Motor neuron (in vitro differentiated cells): ENCODE data around the gene BBS10. TPM values are rescaled to one million over a fixed set of nuclear protein-coding genes. Genes with fewer than 3 reads are reported as not detected.

Experiments used
- ATAC-seq, 8 experiments: fragments of 200-7000 bp; cut with Tn5 transposase; replicated peaks in 6 of 8; 2 replicates each; pipeline ENCODE4 v1.8.0; 2021; ENCODE audit warnings: mild to moderate bottlenecking in 8 of 8, moderate library complexity in 8 of 8
- H3K27ac ChIP-seq, 2 donors: fragments of 250-450 bp; sonication (Bioruptor Pico); 2 replicates each; pipeline ENCODE4 v1.9.0; 2021; ENCODE audit warnings: antibody characterized with exemption in 2 of 2, mild to moderate bottlenecking in 2 of 2, moderate library complexity in 1 of 2
- H3K4me1 ChIP-seq, 2 donors: fragments of 250-450 bp; sonication (Bioruptor Pico); replicated peaks in 1 of 2; 2 replicates each; pipeline ENCODE4 v1.6.1; 2021; ENCODE audit warnings: antibody characterized with exemption in 2 of 2, mild to moderate bottlenecking in 2 of 2, moderate library complexity in 1 of 2
- H3K4me3 ChIP-seq, 5 donors: fragments of 250-450 bp; sonication (Bioruptor Pico); 2 replicates each; pipeline ENCODE4 v1.9.0; 2021; ENCODE audit warnings: antibody characterized with exemption in 5 of 5, mild to moderate bottlenecking in 5 of 5, moderate library complexity in 4 of 5
- WGBS, 10 experiments: fragments of 450-650 bp; shearing (Covaris generic); methylation state at CpG; one replicate each; pipeline ENCODE4 v1.0.0; 2022; 5-methylcytosine and 5-hydroxymethylcytosine counted together
- in situ Hi-C, 9 experiments: fragments of 400-800 bp; cut with MboI; loops; one replicate each; pipeline ENCODE4 v1.15.0; 2021; ENCODE audit warnings: low sequenced_read_pairs in 9 of 9, low pct_unique_long_range_greater_than_20kb in 2 of 9; ENCODE audit not compliant: unreplicated experiment in 9 of 9
- total RNA-seq, 8 experiments: library from RNA; unstranded; fragments of 300-600 nt; gene quantifications; 2 replicates each; pipeline versions ENCODE4 v1.2.3 to v1.2.4, GENCODE V29; 2022

The BBS10 gene
- total RNA-seq, 8 experiments from 2014 or later, result 8.6 to 23.5 (median 14.4) TPM

GRCh38 chr12:76318773-76319594 is 29.2 kb downstream of the BBS10 start:
- Histone ChIP-seq H3K4me3 (peak overlapping the region in 2 of 5 donors; percentile 28 to 31), H3K4me1 (peaks cover 0 to 4% of the 10 kb centered on the region in 2 donors), H3K27ac (no peak overlapping the region)
- in situ Hi-C loops, result no loop called here
- no peak for ATAC-seq
- 71 to 100% (median 100%) methylated on average over 1 of the region's 1 CpG; no CpG with 5 or more reads in 3 of the 10 experiments for WGBS, 10 experiments

GRCh38 chr12:76317976-76318375 is 30.2 kb downstream of the BBS10 start:
- WGBS, 10 experiments, result 80 to 100% (median 96%) methylated on average over 1 of the region's 1 CpG; no CpG with 5 or more reads in 4 of the 10 experiments
- H3K4me3 ChIP-seq, result no peak overlapping the region

GRCh38 chr12:76316468-76316867 is 31.7 kb downstream of the BBS10 start:
- WGBS, 10 experiments, result 44 to 100% (median 77%) methylated on average over 2 to 7 of the region's 7 CpGs
- Histone ChIP-seq H3K4me3 (no peak overlapping the region), H3K4me1 (peaks cover 2 to 11% of the 10 kb centered on the region in 2 donors), H3K27ac (no peak overlapping the region)
- in situ Hi-C loops, result no loop called here
- ATAC-seq, result no peak

More at GRCh38 chr12:76317976-76318375, 30.2 kb downstream of the BBS10 start:
- Histone ChIP-seq H3K27ac (no peak overlapping the region), H3K4me1 (peaks cover 0 to 4% of the 10 kb centered on the region in 2 donors)
- in situ Hi-C loops, result no loop called here
- no peak for ATAC-seq

- H3K27ac ChIP-seq, result no peak overlapping the region
- WGBS, 10 experiments, result 20 to 93% (median 78%) methylated on average over 1 to 8 of the region's 9 CpGs; no CpG with 5 or more reads in 1 of the 10 experiments
- in situ Hi-C loops, result no loop called here
- H3K4me3 ChIP-seq, result no peak overlapping the region
- ATAC-seq, result peak in 1 of 8 experiments; percentile 22
- H3K4me1 ChIP-seq, result peaks cover 2 to 6% of the 10 kb centered on the region in 2 donors
These were observed 34.9 kb downstream of the BBS10 start for GRCh38 chr12:76313299-76313698.

GRCh38 chr12:76312315-76312714 is 35.9 kb downstream of the BBS10 start:
- WGBS, 10 experiments, result 10 to 100% (median 69%) methylated on average over 1 to 6 of the region's 7 CpGs
- peak in 4 of 8 experiments; percentile 32 to 40 (median 38) for ATAC-seq
- peaks cover 2 to 6% of the 10 kb centered on the region in 2 donors for H3K4me1 ChIP-seq
- in situ Hi-C loops, result no loop called here
- no peak overlapping the region for H3K4me3 ChIP-seq
- H3K27ac ChIP-seq, result peak overlapping the region in 1 of 2 donors; percentile 60

- 31 to 80% (median 65%) methylated on average over 1 to 3 of the region's 3 CpGs for WGBS, 10 experiments
- peak in 3 of 8 experiments; percentile 22 to 80 (median 34) for ATAC-seq
These were observed 36.4 kb downstream of the BBS10 start for GRCh38 chr12:76311796-76312195.

GRCh38 chr12:76310110-76310509 is 38.1 kb downstream of the BBS10 start:
- ATAC-seq, result peak in 1 of 8 experiments; percentile 18
- no peak overlapping the region for H3K27ac ChIP-seq
- in situ Hi-C loops, result no loop called here
- peaks cover 2 to 6% of the 10 kb centered on the region in 2 donors for H3K4me1 ChIP-seq
- H3K4me3 ChIP-seq, result no peak overlapping the region

More at GRCh38 chr12:76311796-76312195, 36.4 kb downstream of the BBS10 start:
- in situ Hi-C loops, result no loop called here
- Histone ChIP-seq H3K27ac (no peak overlapping the region), H3K4me3 (no peak overlapping the region), H3K4me1 (peaks cover 2 to 6% of the 10 kb centered on the region in 2 donors)

- ATAC-seq, result no peak
- in situ Hi-C loops, result no loop called here
- WGBS, 10 experiments, result 0 to 50% (median 25%) methylated on average over 1 to 3 of the region's 3 CpGs; no CpG with 5 or more reads in 1 of the 10 experiments
- no peak overlapping the region for H3K4me3 ChIP-seq
- peaks cover 2 to 6% of the 10 kb centered on the region in 2 donors for H3K4me1 ChIP-seq
- H3K27ac ChIP-seq, result no peak overlapping the region
These were observed 39.3 kb downstream of the BBS10 start for GRCh38 chr12:76308866-76309265.

GRCh38 chr12:76307083-76307482 is 41.1 kb downstream of the BBS10 start:
- in situ Hi-C loops, result no loop called here
- no peak for ATAC-seq
- H3K4me1 ChIP-seq, result peaks cover under 1 to 2% of the 10 kb centered on the region in 2 donors
- 60 to 100% (median 100%) methylated on average over 1 of the region's 1 CpG; no CpG with 5 or more reads in 1 of the 10 experiments for WGBS, 10 experiments
- H3K4me3 ChIP-seq, result no peak overlapping the region
- no peak overlapping the region for H3K27ac ChIP-seq

GRCh38 chr12:76303989-76304460 is 44.2 kb downstream of the BBS10 start:
- in situ Hi-C loops, result no loop called here
- Histone ChIP-seq H3K4me1 (no peaks in the 10 kb centered on the region), H3K4me3 (no peak overlapping the region), H3K27ac (no peak overlapping the region)
- WGBS, 10 experiments, result 70 to 95% (median 86%) methylated on average over 2 to 6 of the region's 6 CpGs; no CpG with 5 or more reads in 3 of the 10 experiments
- ATAC-seq, result no peak

- WGBS, 10 experiments, result 71 to 100% (median 87%) methylated on average over 1 to 2 of the region's 2 CpGs; no CpG with 5 or more reads in 4 of the 10 experiments
- no peak for ATAC-seq
- no peak overlapping the region for H3K4me3 ChIP-seq
- H3K27ac ChIP-seq, result no peak overlapping the region
- H3K4me1 ChIP-seq, result no peaks in the 10 kb centered on the region
- in situ Hi-C loops, result no loop called here
These were observed 44.9 kb downstream of the BBS10 start for GRCh38 chr12:76303365-76303764.

- 49 to 100% (median 73%) methylated on average over 1 to 6 of the region's 6 CpGs for whole genome bisulfite sequencing, 10 experiments
- in situ Hi-C loops, result no loop called here
- H3K4me1 ChIP-seq, result no peaks in the 10 kb centered on the region
These were observed 47.9 kb downstream of the BBS10 start for GRCh38 chr12:76300297-76300665.

GRCh38 chr12:76299536-76300296 is 48.5 kb downstream of the BBS10 start:
- Histone ChIP-seq H3K27ac (no peak overlapping the region), H3K4me1 (no peaks in the 10 kb centered on the region), H3K4me3 (no peak overlapping the region)
- WGBS, 10 experiments, result 20 to 64% (median 50%) methylated on average over 1 to 5 of the region's 5 CpGs
- in situ Hi-C loops, result no loop called here
- ATAC-seq, result peak in 2 of 8 experiments; percentile 27

More at GRCh38 chr12:76300297-76300665, 47.9 kb downstream of the BBS10 start:
- ATAC-seq, result no peak
- Histone ChIP-seq H3K27ac (no peak overlapping the region), H3K4me3 (no peak overlapping the region)
